Body of pancreas (tissue), 4 donors: ENCODE measurements around the gene TMTC2.

ENCODE experiments used
- POLR2A ChIP-seq, 3 donors: fragments of 450-650 bp; IDR thresholded peaks; one replicate each; pipeline ENCODE4 v1.6.1; 2016; ENCODE audit warnings: antibody characterized with exemption in 3 of 3, mild to moderate bottlenecking in 2 of 3
- TF ChIP-seq, protein P1 (sequence below), 7 experiments: fragments of 450-650 bp in 4 of 7; fragments of 200-600 bp in 3 of 7; sonication (generic) in 3 of 7; IDR thresholded peaks; one replicate each; pipeline ENCODE4 v1.5.1; 2016 to 2019; ENCODE audit warnings: antibody characterized with exemption in 7 of 7

DNA sequence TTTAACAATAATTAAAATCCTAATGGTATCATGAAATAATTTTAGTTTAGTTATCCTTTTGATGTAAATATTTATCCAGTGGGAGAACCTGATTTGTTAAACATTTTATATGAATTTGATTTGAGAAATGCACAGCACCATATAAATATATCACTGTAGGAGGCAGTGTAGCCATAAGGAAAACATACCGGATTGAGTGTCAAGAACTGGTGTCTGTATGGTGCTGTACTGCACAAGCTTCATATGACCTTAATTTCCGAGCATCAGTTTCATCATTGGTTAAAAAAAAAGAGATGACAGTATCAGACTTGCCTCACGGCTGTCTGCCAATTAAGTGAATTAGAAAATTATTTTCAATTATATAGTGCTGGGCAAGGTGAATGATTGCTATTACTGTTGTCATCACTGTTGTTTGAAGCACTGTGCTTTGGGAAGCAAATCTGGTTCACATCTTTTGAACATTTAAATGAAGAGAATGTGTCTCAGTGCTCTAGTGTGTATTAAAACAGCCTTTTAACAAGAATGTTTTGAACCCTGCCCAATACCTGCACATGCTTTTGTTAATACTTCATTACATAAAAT lies 72.1 kb downstream of the TMTC2 start:
- TF ChIP-seq, protein P1, sequence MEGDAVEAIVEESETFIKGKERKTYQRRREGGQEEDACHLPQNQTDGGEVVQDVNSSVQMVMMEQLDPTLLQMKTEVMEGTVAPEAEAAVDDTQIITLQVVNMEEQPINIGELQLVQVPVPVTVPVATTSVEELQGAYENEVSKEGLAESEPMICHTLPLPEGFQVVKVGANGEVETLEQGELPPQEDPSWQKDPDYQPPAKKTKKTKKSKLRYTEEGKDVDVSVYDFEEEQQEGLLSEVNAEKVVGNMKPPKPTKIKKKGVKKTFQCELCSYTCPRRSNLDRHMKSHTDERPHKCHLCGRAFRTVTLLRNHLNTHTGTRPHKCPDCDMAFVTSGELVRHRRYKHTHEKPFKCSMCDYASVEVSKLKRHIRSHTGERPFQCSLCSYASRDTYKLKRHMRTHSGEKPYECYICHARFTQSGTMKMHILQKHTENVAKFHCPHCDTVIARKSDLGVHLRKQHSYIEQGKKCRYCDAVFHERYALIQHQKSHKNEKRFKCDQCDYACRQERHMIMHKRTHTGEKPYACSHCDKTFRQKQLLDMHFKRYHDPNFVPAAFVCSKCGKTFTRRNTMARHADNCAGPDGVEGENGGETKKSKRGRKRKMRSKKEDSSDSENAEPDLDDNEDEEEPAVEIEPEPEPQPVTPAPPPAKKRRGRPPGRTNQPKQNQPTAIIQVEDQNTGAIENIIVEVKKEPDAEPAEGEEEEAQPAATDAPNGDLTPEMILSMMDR (IDR thresholded peaks at IDR 0.05): no peak
- no peak for TF ChIP-seq POLR2A (IDR thresholded peaks at IDR 0.05)
